ENCODE measurements around the gene THOC5. TPM values are rescaled to one million over a fixed set of nuclear protein-coding genes. Genes with fewer than 3 reads are reported as not detected.
"Not testable (repeated sequence)": the region's sequence is repeated elsewhere in the genome, so short reads cannot be mapped to it uniquely, and the experiment has no call there.

The THOC5 gene
- total RNA-seq, 2 donors from 2014 or later: 27.5 to 57.9 TPM

DNA sequence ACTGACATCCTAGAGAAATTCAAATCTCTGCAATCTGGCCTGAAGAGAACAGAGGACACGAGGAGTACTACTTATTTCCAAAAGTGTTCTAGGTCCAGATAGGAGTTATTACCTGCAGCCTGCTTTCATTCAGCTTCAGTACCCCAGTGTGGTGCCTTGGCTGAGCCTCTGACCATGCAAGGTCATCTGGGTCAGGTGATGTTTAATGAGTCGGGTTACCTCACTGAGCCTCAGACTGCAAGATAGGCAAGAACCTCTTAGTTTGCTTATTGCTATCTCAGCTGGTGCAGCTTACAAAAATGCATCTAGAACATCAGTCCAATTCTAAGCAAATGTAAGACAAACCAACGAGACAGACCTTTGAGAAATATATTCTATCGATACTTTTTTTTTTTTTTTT lies 40.4 kb upstream of the THOC5 start:
- Histone ChIP-seq H3K36me3 (no peaks in the 10 kb centered on the region), H3K4me1 (replicated peaks) (no peaks in the 10 kb centered on the region), H3K4me3 (no peak overlapping the region), H3K27me3 (replicated peaks; ENCODE audit: insufficient read depth) (no peaks in the 10 kb centered on the region), H3K27ac (no peak overlapping the region), H3K9me3 (no peaks in the 10 kb centered on the region)
- intact Hi-C loops (cut with DNase I): no loop called here
- no peak for DNase-seq (ENCODE audit: low spot score)
- 78% methylated on average over 4 of the region's 4 CpGs for whole genome bisulfite sequencing
- TF ChIP-seq POLR2AphosphoS5 (IDR thresholded peaks at IDR 0.05): no peak
- TF ChIP-seq, protein P1, sequence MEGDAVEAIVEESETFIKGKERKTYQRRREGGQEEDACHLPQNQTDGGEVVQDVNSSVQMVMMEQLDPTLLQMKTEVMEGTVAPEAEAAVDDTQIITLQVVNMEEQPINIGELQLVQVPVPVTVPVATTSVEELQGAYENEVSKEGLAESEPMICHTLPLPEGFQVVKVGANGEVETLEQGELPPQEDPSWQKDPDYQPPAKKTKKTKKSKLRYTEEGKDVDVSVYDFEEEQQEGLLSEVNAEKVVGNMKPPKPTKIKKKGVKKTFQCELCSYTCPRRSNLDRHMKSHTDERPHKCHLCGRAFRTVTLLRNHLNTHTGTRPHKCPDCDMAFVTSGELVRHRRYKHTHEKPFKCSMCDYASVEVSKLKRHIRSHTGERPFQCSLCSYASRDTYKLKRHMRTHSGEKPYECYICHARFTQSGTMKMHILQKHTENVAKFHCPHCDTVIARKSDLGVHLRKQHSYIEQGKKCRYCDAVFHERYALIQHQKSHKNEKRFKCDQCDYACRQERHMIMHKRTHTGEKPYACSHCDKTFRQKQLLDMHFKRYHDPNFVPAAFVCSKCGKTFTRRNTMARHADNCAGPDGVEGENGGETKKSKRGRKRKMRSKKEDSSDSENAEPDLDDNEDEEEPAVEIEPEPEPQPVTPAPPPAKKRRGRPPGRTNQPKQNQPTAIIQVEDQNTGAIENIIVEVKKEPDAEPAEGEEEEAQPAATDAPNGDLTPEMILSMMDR (IDR thresholded peaks at IDR 0.05): no peak
- no peak for TF ChIP-seq POLR2A (IDR thresholded peaks at IDR 0.05)

DNA sequence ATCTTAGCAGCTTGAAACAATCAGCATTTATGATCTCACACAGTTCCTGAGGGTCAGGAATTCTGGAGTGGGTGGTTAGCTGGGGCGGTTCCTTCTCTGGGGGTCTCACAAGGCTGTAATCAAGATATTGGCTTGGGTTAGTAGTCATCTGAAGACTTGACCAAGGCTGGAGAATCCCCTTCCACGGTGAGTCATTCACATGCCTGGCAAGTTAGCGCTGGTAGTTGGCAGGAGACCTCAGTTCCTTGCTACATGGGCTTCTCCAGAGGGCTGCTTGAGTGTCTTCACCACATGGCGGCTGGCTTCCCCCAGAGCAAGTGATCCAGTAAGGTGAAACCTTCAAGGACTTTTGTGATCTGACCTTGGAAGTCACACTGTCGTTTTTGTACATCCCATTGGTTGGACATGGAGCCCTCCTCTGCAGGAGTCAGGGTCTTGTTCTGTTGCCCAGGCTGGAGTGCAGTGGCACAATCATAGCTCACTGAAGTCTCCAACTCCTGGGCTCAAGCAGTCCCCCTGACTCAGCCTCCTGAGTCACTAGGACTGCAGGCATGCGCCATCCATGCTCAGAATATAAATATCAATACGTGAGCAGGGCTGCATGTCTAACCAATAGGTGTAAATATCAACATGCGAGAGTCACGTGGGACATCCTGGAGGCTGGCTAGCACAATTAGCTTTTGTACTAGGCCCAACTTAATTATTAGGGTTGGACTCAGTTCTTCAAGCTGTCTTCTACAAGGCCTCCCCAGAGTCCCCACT lies 34.6 kb upstream of the THOC5 start:
- Histone ChIP-seq H3K9me3 (no peaks in the 10 kb centered on the region), H3K27ac (no peak overlapping the region), H3K36me3 (no peaks in the 10 kb centered on the region), H3K4me3 (no peak overlapping the region), H3K27me3 (replicated peaks; ENCODE audit: insufficient read depth) (no peaks in the 10 kb centered on the region), H3K4me1 (replicated peaks) (no peaks in the 10 kb centered on the region)
- DNase-seq (ENCODE audit: low spot score): no peak
- no peak for TF ChIP-seq POLR2AphosphoS5 (IDR thresholded peaks at IDR 0.05)
- no peak for TF ChIP-seq POLR2A (IDR thresholded peaks at IDR 0.05)
- TF ChIP-seq, protein P1 (IDR thresholded peaks at IDR 0.05): no peak
- WGBS: 80% methylated on average over 9 of the region's 9 CpGs
- intact Hi-C loops (cut with DNase I): no loop called here

DNA sequence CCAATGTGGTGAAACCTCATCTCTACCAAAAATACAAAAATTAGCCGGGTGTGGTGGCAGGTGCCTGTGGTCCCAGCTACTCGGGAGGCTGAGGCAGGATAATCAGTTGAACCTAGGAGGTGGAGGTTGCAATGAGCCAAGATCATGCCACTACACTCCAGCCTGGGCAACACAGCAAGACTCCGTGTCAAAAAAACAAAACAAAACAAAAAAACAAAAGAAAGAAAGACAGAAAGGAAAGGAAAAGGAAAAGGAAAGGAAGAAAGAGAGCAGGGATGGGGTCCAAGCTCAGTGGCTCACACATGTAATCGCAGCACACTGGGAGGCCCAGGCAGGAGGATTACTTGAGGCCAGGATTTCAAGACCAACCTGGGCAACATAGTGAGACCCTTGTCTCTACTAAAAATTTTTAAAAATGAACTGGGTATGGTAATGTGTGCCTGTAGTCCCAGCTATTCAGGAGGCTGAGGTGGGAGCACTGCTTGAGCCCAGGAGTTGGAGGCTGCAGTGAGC lies 32.7 kb upstream of the THOC5 start:
- intact Hi-C loops (cut with DNase I); DNase-seq (ENCODE audit: low spot score); H3K27ac ChIP-seq; H3K9me3 ChIP-seq; H3K27me3 ChIP-seq (replicated peaks; ENCODE audit: insufficient read depth); H3K4me3 ChIP-seq; H3K4me1 ChIP-seq (replicated peaks); H3K36me3 ChIP-seq: not testable (repeated sequence)
- WGBS: 91% methylated on average over 4 of the region's 4 CpGs

DNA sequence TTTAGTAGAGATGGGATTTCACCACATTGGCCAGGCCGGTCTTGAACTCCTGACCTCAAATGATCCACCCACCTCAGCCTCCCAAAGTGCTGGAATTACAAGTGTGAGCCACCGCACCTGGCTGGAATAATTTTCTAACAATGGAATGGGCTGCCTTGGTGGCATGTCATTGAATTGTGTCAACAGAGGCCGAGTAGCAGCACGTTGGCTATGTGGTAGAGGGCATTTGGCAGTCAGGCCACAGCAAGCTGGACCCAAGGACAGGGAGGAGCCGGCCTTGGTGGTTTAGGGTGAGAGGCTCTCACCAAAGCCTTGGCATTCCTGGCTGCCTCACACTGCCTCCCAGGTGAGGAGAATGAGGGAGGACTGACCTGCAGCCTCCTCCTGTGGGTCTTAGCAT lies 31.4 kb upstream of the THOC5 start:
- Histone ChIP-seq H3K4me3 (no peak overlapping the region), H3K36me3 (no peaks in the 10 kb centered on the region), H3K27ac (no peak overlapping the region), H3K9me3 (no peaks in the 10 kb centered on the region), H3K4me1 (replicated peaks) (no peaks in the 10 kb centered on the region), H3K27me3 (replicated peaks; ENCODE audit: insufficient read depth) (no peaks in the 10 kb centered on the region)
- TF ChIP-seq POLR2A (IDR thresholded peaks at IDR 0.05) (no peak), POLR2AphosphoS5 (IDR thresholded peaks at IDR 0.05) (no peak)
- TF ChIP-seq, protein P1 (IDR thresholded peaks at IDR 0.05): no peak
- intact Hi-C loops (cut with DNase I): no loop called here
- WGBS: 87% methylated on average over 5 of the region's 5 CpGs
- no peak for DNase-seq (ENCODE audit: low spot score)

DNA sequence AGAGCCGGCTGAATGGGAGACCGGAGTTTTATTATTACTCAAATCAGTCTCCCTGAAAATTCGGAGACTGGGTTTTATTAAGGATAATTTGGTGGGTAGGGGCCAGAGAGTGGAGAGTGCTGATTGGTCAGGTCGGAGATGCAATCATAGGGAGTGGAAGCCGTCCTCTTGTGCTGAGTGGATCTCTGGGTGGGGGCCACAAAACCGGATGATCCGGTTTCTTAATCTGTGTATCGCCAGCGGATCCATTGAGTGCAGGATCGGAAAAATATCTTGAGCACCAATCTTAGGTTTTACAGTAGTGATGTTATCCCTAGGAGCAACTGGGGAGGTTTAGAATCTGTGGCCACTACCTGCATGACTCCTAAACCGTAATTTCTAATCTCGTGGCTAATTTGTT lies 28.2 kb upstream of the THOC5 start:
- TF ChIP-seq, protein P1 (IDR thresholded peaks at IDR 0.05): no peak
- TF ChIP-seq POLR2AphosphoS5 (IDR thresholded peaks at IDR 0.05) (no peak), POLR2A (IDR thresholded peaks at IDR 0.05) (no peak)
- Histone ChIP-seq H3K27me3 (replicated peaks; ENCODE audit: insufficient read depth) (no peaks in the 10 kb centered on the region), H3K27ac (no peak overlapping the region), H3K4me1 (replicated peaks) (no peaks in the 10 kb centered on the region), H3K4me3 (peak overlapping the region in 1 of 2 donors; percentile 57), H3K9me3 (no peaks in the 10 kb centered on the region), H3K36me3 (no peaks in the 10 kb centered on the region)
- intact Hi-C loops (cut with DNase I): no loop called here
- DNase-seq (ENCODE audit: low spot score): no peak
- WGBS: 63% methylated on average over 12 of the region's 12 CpGs
